Dedifferentiated amniotic fluid mesenchymal stem cell (primary cell): Measurements from ENCODE around the gene SGMS2.

Experiments
- DNase-seq: peaks from one replicate; pipeline ENCODE4 v3.0.0-alpha.2; 2016; ENCODE audit errors: extremely low spot score

The SGMS2 gene

DNA sequence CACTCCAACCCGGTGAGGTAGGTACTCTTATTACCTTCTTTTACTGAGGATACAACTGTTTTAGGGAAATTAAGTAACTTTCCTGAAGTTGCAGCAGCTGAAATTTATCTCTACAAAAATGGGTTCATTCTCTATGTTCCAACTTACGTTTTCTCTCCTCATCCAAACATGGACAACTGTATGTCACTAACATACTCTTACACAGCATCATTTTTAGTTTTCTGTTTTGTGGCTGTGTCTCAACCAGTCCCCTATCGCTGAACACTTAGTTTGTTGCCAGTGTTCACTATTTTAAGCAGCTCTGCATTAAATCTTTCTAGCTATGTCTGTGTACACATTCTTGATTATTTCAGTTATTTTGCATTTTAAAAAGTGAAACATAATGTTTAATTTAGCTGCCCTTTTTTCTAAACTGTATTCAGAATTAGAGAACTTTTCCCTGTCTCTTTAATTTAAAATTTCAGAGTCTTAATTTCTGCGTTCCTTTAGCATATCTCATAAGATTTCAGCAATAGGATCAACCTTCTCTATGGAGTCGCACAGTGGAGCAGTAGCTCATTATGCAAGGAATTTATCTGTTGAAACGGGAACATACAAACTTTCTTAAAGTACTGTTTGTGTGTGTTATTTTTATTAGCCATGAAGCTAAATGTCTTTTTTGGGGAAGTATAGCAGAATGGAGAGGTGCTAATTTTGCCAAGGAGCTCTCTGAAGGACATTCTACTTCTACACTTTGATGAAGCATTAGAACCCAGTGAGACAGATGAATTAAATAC lies 3.8 kb downstream of the SGMS2 start:
- DNase-seq, result no peak

- DNase-seq, result no peak
Observed at GRCh38 chr4:107831140-107831539, 6.4 kb downstream of the SGMS2 start.

DNA sequence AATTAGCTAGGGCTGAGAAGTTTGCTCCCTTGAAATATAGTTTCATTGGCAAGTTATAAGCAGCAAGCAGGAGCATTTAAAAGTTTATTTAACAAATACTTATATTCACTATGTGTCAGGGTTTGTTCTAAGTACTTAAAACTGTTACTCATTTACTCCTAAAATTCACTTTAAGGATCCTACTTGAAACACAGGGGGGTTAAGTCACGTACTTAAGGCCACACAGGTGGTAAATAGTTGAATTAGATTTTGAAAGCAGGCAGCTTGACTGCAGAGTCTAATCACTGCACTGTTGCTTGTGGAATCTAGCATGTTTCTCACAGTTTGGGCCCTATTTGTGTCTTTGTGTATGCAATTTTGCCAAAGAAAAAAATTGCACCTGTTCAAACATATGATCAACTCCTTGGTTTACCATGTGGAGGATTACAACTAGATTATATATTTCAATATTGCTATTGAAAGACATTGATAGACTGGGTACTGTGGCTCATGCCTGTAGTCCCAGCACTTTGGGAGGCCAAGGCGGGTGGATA lies 7.6 kb downstream of the SGMS2 start:
- no peak for DNase-seq

DNA sequence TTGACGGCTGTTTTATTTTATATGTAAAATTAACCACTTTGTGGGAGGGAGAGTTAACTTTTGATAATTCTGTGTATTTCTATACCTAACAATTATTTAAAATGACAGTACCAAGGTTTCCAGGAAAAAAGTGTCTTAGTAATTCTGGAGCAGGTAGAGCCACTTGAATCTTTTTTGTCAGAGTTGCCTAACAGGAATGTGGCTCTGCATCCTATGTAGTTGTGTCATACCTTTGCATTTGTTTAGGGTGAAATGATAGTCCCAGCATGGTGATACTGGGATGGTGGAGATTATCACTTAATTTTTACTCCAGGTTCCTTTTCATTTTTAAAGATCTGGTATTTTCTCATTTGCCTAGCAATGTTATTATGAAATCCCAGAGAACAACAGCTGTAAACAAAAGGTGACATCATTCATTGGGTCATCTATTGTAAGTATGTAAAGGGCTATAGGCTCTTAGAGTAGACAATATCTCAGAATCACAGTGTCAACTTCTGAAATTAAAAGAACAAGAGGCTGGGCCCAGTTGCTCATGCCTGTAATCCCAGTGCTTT lies 9.6 kb downstream of the SGMS2 start:
- DNase-seq, result no peak

DNA sequence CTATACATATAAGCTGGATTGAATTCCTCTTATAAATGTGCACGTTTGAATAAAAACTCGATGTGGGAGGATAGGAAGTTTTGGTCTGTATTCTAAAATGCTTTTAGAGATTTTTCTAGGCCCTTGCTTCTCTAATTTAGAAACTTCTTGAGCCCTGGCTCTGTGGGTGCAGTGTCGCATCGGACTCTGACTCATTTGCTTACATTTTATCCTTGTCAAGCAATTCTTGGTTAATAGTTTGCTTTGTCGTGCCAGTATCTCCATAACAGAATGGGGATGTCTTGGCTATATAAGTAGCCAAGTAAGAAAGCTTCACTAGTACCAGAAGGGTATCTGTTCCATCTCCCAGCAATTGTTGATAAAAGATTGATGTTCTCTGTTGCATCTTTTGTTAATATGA lies 10.7 kb downstream of the SGMS2 start:
- no peak for DNase-seq

DNA sequence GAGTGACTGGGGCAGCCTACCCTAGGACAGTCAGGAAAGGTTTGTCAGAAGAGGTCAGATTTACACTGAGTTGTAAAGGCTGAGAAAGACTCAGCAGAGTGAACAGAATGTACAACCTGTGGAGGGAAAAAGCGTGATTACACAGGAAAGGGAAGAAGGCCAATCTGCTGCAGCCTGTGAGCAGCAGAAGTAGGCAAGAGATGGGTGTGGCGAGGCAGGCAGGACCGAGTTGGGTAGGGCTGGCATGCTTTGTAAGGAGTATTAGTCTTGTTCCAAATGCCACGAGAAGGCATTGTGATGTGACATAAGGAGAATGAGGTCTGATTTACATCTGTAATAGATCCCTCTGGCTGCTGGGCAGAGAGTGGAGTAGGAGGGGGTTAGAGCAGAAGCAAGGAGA lies 12.6 kb downstream of the SGMS2 start:
- no peak for DNase-seq

GRCh38 chr4:107837776-107838618 lies 13.3 kb downstream of the SGMS2 start:
- no peak for DNase-seq

DNA sequence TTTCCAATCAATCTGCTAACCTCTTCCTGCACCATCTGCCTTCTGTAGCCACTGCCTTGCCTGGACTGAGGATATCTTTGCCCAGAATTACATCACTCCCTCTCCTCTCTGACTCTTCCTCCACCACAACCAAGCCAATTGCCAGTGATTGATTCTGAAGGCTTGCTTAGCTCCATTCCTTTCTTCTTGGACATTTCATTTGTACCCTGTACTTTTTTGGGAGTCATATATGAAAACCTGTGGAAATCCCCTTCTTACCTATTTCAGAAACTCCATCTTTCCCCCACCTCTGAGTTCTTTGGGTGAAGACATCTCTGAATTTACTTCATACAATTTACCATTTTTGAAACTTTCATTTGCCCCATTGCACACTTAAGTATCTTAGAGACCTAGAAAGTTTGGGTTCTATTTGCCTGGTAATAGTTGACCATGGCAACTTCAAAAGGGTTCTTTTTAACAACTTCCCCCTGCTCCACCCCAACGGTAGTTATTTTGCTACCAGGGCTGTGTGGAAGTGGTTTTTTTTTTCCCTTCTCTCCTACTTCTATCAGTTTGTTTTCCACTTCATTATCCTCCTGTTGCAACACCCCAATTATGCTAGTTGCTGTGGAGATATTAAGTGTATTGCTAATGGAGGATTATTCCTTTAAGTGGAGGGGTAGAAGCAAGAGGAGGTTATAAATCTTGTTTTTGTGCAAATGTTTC lies 14.3 kb downstream of the SGMS2 start:
- DNase-seq, result no peak

DNA sequence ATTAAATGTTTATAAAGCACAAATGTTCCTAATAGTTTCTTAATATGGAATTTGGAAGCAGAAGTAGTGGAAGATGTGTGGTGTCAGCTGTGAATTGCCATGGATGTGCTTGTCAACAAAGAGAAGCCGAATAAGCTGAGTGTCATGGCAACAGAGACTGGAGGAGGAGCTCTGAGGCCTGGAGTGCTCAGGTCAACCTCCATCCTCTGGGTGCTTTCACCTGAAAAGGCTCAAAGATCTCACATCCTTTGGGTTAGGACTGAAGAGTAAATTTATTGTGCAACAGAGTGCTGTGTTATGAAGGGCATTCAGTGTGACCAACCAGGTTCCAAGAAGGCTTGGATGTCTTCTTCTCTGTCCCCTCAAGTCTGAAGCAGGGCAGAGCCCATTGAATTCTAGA lies 18.7 kb downstream of the SGMS2 start:
- no peak for DNase-seq

GRCh38 chr4:107845681-107846080 lies 20.9 kb downstream of the SGMS2 start:
- DNase-seq, result no peak

DNA sequence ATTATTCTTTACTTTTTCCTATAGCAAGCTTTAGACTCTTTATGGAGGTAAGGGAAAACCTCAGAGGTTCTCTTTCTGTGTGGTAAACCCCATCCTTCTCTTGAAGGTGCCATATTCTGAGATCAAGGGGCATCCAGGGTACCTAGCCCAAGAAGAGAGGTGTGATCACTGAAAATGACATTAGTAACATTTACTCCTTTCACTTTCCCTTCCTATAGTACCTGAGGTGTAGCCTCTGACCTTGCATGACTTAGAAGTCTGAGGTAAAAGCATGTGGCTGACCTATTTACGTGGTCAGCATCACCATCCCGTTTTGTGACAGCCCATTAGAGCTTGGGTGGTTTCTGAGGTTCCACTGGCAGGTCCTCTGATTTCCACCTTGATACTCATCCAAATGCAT lies 25.7 kb downstream of the SGMS2 start:
- DNase-seq, result no peak

DNA sequence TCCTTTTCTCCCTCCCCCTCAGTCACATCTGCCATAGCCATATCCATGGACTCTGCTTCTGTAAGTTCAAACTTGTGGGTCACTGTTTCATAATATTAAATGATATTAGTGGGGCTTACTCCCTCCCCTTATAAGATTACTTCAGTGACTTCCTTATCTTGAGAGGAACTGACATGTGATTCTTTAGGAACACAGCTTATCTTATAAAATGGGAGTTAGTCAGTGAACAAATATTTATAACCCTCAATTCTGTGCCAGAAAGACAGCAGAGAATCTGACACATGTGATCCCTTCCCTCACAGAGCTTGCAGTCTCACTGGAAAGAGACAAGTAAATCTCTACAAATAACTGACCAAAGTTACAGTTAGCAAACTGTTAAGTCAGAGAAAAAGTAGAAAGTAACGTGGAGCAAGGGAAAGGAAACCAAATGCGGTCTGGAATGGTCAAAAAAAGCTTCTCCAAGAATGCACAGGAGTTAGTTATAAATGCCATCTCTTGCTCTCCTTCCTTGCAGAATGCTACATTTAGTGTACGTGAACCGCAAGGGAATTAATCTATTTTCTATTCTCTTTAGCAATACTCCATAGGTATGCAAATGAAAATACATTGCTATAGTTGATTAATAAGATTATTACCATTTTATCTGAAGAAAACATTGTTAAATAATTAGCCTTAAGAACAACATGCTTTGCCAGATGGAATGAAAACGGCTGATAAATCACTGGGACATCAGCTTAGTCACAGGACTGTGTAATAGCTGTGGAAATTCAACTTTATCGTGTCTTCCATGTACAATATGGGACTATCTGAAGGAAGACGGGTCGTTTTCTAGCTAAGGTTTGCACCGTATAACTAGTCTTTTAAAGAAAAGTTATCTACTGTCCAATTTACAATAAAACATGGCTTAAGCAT lies 29.0 kb downstream of the SGMS2 start:
- no peak for DNase-seq

- DNase-seq, result peak; percentile 42
Observed at GRCh38 chr4:107854356-107855022, 29.8 kb downstream of the SGMS2 start.

GRCh38 chr4:107855723-107856122 lies 31.0 kb downstream of the SGMS2 start:
- no peak for DNase-seq

DNA sequence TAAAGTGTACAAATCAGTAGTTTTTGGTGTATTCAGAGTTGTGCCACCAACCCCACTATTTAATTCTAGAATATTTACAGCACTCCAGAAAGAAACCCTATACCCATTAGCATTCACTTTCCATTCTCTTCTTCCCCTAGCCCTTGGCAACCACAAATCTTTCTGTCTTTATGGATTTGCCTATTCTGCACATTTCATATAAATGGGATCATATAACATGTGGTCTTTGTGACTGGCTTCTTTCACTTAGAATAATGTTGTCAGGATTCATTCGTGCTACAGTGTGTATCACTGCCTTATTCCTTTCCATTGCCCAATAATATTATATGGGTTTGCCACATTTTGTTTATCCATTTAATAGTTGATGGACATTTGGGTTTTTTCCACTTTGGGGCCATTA lies 32.2 kb downstream of the SGMS2 start:
- DNase-seq, result peak; percentile 31

GRCh38 chr4:107857741-107858140 lies 33.0 kb downstream of the SGMS2 start:
- no peak for DNase-seq

- no peak for DNase-seq
Observed at GRCh38 chr4:107858158-107858742, 33.5 kb downstream of the SGMS2 start.

- no peak for DNase-seq
Observed at GRCh38 chr4:107862658-107863057, 37.9 kb downstream of the SGMS2 start.

- DNase-seq, result no peak
Observed at GRCh38 chr4:107863416-107863815, 38.7 kb downstream of the SGMS2 start.

DNA sequence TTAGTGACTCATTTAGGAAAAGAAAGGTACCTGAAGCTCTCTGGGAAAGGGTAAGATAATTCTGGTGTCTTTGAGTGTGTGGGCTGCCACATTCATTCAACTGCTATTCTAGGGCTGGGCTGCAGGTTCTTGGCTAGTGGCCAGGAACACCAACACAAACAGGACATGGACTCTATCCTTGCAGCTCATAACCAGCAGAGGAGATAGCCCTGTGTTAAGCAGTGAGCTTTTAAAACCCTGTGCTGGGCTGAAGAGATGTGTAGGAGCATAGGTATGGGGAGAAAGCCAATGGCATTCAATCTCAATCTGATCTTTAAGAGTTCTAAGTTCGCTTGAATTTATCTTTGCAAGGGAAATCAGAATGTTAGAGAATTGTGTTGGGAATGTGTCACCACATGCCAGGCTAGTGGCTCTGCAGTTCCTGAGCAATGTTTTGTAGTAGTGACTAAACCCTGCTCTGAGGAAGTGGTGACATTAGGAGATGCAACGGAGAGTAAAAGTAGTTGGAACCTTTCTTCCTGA lies 39.2 kb downstream of the SGMS2 start:
- peak; percentile 31 for DNase-seq
